ENCODE measurements around the gene CAMTA1. TPM values are rescaled to one million over a fixed set of nuclear protein-coding genes. Genes with fewer than 3 reads are reported as not detected.
A peak's percentile ranks its signal among the peaks of the same experiment; 100 is the strongest.
"Not testable (repeated sequence)": the region's sequence is repeated elsewhere in the genome, so short reads cannot be mapped to it uniquely, and the experiment has no call there.

CAMTA1 gene
- polyA plus RNA-seq, 12 donors: 24.2 to 51.1 (median 44.7) TPM; not detected in 1

DNA sequence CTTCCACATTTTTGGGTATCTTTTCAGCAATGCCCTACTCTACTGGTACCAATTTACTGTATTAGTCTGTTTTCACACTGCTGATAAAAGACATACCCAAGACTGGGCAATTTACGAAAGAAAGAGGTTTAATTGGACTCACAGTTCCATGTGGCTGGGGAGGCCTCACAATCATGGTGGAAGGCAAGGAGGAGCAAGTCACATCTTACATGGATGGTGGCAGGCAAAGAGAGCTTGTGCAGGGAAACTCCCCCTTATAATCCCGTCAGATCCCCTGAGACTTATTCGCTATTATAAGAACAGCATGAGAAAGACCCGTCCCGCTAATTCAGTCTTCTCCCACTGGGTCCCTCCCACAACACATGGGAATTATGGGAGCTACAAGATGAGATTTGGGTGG, 136.3 kb downstream of the CAMTA1 start:
- DNase-seq: not testable (repeated sequence)

DNA sequence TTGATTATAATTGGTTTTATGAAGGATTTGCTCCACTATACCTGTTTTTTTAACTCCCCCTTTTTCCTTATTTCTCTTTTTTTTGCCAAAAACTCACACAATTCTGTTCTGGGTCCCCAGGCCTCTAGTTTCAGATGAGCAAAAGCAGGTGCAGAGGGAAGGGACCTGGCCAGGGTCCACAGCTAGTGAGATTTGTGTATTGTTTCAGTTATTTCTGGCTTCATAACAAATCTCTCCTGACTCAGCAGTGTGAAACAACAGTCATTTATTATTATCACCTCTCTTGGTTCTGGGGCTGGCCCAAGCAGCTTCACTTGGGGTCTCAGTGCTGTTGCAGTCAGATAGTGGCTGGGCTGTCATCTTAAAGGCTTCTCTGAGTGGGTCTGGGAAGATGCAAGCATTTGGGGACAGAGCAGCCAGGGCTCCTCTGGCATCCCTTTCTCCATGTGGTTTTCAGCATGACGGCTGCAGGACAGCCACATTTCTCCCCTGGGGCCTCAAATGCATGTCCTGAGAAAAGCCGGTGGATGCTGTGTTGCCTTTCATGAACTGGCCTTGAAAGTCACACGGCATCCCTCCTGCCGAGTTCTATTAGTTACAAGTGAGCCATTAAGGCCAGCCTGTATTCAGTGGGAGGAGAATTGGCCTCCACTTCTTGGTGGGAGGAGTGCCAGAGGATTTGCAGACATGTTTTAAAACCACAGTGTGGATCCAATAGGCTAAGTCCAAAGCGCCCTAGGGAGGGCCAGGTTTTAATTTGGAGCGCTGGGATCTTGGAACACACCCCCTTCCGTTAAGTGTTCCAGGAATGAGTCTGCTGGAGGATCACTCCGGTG, 137.1 kb downstream of the CAMTA1 start:
- DNase-seq: peak; percentile 92

DNA sequence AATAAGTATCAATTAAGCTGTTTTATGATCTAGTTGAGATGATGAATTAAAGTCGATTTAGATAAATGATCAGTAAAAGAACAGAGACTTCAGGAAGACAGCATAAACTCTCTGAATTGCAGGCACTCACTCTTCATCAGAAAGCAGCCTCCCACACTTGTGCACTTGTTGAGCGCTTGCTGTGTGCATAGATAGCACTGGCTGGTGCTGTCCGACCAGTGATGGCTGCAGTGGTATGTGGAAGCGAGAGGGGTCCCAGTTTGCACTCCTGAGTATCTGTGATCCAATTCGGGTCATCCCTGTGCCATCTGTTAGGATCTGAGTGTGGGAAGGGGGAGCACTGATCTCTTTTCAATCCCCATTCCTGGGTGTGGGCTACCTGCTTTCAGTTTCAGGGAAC, 137.8 kb downstream of the CAMTA1 start:
- no peak for DNase-seq

DNA sequence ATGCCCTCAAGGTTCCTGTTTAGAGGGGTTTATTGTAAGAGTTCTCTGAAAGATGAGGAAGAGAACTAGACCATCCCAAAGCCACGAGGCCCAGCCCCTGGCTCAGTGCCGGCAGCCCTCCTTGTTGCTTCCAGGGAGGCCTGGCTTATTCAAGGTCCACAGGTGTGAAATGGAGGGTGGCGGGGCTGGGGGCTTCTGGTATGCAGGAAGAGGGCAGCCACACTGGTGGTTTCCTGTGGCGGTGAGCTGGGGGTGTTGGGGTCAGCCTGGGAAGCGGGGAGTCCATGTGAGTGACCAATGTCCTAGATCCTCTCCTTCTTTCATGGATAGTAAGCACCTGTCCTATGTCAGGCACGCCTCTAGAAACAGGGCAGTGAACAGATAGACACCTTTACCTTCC, 138.2 kb downstream of the CAMTA1 start:
- no peak for DNase-seq

DNA sequence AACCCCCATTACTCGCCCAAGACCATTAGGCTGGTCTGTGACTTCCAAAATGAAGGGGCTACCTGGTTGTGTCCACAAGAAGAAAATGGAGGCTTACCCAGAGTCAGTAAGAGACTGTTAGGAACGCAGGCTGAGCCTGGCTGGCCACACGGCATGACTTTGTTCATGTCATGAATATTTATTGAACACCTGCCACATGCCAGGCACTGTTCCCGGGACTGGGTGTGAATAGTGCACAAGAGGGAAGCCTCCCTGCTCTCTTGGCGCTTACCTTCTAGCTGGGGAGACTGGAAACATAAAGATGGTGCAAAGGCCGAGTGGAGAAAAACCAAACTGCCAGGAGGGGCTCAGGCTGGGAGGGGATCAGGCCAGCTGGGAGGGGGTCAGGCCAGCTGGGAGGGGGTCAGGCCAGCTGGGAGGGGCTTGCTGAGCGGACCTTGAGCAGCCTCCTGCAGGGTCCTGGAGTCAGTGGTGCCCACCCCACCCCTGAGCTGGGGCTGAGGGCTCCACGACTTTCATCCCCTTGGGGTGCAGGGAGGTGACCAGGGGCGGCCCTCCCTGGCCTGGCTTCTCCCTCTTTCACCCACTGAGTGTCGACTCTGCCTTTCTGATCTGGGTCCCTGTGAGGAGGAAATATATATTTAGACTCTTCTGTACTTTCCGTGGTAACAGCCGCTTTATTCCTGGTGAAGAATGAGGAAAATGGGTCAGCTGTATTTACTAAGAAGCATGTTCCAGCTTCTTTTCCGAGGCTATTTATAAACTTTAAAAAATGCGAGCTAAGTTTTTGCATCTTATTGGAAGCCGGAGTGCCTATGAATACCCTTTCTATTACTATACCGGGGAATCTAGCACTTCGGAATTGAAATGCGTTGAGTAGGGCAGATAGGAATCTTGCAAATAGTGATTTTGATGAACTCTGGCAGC, 139.0 kb downstream of the CAMTA1 start:
- peak; percentile 37 for DNase-seq

DNA sequence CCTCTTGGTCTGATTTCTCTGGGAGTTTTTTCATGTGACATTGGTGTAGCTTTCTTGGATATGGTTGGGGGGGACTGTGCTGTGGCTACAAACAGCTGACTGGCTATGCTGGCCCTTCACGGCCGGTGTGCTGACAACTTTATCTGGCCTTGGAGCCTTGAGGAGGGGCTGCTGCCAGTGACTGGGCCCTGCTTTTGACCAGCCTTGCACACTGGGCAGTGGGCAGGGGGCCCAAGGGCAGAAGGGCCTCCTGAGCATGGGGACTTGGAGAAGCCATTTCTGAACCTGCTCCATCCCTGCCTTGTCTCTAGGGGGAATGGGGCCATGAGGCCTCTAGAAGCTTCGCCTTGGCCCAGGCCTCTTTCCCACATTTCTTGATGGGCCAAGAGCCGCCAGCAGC, 139.6 kb downstream of the CAMTA1 start:
- DNase-seq: no peak

DNA sequence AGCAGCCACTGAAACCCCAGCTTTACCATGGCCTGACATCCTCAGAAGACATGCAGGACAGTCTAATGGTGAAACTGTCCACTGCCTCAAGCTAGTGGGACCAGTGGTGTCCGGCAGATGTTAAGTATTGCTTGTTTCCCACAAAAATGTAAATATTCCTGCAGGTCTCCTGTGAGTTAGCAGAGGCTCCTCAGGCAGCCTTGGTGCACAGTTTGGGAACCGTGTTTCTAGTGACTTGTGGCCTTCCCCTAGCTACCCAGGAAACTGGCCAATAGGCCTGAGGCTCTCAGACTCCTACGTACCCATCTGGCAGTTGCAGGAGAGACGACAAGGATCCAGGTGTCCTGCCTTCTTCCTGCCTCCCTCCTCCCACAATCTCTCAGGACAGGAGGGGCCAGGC, 142.4 kb downstream of the CAMTA1 start:
- DNase-seq: no peak

DNA sequence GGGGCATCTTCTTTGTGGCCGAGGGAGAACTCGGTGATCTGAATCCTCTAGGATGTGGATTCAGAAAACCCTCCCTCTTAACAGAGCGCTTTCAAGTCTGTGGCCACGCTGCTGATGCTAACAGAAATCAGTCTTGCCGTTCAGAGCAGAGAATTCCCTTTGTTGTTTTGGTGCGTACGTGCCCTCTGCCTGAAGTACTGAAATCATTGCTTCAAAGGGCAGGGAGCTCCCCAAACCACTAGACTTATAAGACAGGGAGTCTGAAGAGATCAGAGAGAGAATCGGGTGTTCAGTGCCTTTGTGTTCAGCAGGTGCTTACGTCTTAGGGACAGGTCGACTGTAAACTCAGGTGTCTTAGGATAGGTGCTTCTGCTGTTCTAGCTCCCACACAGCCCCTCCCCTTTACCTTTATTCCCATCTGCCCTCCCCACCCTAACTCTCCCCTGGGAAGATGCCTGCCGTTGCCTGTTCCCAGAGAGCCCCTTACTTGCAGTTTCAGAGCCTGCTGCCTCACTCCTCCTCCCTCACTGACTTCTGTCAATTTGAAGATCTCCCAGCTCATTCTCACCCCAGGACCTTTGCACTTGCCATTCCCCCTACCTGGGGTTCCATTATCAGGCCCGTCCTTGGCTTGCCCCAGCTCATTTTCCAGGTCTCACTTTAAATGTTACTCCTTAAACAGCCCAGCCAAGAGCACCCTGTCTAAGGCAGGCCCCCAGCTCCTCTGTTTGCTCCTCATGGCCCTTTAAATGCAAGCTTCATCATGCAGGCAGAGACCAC, 143.0 kb downstream of the CAMTA1 start:
- DNase-seq: no peak

DNA sequence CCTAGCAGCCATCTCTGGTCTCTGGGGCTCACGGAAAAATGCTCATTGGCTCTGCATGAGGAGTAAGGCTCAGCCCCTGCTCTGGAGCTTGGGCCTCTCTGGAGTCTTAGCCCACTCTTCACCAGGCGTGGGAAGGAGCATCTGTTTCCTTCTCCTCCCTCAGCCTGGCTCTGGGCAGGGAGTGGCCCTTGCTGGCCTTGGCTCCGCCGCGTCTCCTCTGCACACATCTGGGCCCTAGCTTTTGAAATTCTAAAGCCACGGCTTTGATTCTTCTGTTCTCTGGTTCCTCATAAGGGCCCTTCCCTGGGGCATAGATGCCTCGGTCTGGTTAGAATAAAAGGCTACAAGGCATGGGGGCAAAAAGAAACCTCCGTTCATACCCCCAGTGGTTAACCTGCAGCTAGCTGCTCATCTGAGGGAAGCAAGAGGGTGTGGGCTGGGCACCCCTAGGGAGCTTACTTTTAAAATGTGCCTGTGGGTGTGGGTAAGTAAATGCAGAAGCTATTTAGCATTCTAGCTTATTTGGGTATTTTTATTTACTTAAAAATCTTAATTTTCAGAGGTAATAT, 145.6 kb downstream of the CAMTA1 start:
- no peak for DNase-seq

DNA sequence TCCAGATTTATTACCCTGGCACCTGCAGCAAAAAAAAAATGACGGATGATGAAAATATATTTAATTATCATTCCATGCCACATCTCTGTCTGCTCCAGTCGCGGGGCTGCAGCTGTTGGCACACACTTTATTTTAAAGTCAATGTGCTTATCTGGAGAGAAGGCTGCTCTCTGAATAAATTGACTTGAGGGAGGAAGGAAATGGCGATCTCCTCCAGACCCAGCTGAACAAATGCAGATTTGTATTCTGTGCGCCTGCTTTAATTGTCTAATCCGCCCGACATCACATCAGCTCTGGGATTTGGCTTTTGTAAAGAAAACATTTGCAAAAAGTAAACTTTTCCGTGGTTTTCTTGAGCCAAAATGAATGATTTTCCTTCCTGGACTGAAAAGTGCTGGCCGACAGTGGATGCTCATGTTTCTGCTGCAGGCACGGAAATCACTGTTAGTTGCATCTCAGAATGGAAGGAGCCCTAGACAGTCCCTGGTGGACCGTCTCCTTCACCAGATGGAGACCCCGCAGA, 150.2 kb downstream of the CAMTA1 start:
- DNase-seq: peak; percentile 81

DNA sequence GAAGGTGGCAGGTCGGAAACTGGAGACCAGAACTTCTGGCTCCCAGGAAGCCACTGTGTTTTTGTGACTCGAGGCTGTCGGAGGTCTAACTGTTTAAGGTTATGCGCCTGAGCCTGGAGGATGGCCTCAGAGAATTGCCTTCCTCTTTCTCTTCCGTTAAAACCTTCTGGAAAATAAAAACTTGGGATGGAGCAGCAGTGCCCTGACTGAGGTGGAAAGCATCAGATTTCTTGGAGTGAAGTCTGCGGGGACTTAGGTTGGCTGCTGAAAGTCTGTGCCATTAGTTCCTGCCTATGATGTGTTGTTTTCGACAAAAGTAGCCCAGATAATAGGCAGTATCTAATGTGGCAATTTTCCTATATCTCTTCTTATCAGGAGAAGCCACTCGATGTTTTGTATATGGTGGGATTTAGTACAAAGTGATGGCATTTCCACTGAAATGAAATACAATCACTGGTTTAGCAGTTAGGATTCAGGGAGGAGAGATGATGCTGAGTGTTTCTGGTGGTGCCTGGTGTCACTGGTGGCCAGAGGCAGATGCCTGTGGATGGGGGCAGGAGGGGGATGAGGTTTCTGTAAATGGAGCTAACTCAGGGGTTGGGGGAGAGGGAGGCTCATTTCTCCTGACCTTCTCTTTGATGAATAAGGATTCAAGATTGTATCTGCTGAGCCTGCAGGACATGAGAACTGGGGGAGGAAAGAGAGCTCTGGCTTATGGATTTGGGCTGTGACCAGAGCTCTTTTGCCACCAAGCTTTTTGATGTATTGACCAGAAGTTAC, 150.8 kb downstream of the CAMTA1 start:
- DNase-seq: no peak

DNA sequence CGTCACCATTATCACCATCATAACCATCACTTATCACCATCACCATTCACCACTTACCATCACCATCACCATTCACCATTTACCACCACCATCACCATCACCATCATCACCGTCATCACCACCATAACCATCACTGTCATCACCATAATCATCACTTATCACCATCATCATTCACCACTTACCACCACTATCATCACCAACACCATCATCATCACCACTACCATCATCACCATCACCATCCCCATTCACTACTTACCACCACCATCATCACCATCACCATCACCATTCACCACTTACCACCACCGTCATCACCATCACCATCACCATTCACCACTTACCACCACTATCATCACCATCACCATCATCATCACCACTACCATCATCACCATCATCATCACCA, 151.8 kb downstream of the CAMTA1 start:
- DNase-seq: no peak

DNA sequence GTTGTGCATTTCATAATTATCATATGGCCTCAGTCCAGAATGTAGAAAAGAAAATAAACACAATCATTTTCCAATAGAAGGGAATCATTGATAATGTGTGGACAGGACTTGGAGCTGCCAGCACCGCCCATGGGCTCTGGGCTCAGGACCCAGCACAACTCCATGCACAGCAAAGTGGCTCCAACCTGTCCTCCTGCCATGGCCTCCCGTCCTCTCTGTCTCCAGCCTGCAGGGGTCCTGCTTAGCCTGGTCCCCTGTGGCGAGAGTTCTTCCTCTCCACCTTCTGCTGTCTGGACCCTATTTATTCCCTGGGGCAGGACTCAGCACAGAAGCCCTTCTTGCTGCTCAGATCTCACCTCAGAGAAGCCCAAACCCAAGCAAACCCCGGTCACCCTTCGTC, 154.1 kb downstream of the CAMTA1 start:
- no peak for DNase-seq

DNA sequence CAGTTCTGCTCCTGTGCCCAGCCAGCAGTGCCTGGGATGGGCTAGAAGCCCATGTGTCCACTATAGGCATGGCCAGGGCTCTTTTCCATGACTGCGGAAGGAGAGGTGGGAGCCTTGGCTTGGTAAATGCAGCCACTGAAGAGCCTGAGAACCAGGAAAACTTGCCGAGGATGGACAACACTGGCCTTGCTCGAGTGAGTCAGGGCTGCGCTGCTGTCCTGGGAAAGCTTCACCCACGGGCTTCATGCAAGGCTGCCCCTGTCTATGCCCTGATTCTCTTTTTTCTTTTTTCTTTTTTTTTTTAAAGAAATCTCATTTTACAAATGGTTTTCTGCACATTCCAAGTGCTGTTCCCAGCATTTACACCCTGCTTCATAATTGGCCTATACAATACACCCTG, 156.5 kb downstream of the CAMTA1 start:
- DNase-seq: no peak

DNA sequence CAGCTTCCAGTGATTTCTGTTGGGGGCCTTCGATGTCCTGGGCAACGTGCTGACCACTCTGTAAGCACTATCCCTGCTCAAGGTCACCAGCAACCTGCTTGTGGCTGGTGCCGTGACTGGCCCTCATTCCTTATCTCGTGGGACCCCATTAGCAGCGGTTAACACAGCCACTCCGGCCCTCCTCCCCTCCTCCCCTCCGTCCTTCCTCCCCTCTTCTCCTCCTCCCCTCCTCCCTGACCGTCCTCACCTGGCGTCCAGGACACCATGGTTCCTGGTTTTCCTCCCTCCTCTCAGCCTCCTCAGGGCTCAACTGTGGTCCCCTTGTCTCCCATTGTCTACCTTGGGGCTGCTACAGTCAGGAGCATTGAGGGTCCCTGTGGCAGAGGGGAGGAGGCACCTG, 157.7 kb downstream of the CAMTA1 start:
- no peak for DNase-seq

DNA sequence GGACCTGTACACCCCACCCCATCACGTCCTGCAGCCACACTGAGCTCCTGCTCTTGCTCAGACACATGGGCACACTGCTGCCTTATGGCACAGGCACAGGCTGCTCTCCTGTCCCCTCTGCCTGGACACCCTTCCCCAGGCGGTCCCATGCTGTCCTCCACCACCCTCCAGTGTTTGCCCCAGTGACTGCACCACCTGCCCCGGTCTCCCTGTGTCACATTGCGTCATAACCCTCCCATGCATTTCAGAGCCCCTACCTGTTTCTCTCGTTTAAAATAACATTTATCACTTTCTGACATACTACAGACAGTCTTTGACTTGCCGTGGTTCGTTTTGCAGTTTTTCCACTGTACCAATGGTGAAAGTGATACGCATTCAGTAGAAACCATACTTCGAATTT, 159.2 kb downstream of the CAMTA1 start:
- DNase-seq: no peak

DNA sequence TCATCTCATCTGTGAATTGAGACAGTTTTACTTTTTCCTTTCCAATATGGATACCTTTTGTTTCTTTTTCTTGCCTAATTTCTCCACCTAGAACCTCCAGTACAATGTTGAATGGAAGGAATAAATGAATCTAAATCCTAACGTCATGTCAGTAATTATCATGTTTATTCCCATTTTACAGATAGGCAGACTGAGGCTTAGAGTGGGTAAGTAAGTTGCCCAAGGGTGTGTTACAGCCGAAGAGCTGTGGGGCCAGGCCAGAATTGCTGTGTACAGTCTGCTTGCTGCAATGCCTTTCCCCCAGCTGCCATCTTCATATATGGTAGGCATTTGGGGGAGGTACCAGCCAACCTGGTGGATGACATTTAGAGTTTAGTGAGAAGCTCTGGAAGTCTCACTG, 162.7 kb downstream of the CAMTA1 start:
- DNase-seq: no peak

DNA sequence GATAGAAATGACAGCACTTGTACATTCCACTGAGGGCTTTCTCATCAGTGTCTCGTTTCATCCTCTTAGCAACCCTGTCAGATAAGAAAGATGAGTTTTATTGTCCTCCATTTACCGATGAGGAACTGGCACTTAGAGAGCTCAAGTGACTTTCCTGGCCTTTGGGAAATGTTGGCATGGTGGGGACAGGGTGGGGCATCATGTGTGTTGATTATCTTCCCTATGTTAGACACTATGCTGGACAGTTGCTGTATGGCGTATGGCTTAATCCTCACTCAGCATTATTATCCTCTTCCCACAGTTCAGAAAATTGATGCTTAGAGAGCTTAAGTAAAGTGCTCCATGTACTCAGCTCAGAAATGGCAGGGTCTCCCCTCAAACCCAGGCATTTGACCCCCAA, 163.2 kb downstream of the CAMTA1 start:
- no peak for DNase-seq

DNA sequence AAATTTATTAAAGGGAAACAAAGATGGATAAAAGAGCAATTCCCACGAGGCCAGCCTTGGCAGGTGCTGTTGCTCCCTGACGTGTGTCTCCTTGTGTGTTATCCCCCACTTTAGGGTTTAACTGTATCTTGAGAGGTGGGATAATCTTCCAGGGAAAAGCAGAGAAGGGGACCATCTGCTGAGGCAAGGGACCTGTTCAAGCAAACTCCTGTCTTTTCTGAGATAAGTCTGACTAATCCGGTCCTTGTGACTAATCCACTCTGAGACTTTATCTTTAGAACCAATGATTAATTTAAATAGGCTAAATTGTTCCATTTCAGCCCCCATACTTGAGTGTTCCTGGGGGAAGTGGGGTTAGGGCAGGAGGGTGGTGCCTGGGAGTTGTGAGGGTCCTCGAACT, 163.6 kb downstream of the CAMTA1 start:
- no peak for DNase-seq

DNA sequence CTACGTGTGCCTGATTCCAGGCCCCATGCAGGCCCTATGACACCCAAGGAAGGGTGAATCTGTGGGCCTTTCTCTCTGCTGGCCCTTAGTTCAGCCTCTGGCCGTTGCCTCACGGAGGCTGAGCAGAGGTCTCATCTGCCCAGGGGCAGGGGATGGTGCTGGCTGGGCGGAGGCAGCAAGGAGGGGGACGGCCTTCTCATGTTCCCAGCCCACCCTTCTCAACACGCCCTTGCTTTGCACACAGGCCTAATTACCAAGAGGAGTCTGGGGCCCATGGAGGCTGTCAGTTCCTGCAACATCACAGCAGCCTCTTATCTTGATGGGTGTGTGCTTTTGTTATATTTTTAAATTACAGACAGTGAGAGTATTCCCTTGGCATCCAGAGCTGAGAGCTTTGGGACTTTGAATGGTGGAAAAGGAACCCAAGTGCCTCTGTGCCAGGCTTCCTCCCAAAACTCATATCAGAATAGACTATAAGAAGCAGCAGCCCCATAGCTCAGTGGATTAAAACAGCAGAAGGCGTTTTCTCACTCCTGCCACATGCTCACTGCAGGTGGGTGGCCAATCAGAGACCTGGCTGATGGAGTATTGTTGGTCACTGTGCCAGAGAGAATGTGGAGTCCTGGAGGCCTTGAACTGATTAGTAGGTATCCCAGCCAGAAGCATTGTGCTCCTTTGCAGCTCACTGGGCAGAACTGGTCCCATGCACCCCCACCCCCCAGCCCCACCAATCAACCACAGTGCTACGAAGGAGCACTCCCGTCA, 164.9 kb downstream of the CAMTA1 start:
- no peak for DNase-seq

Measured in muscle of arm (tissue), 12 donors.